Psoas muscle (tissue), 8 donors: ENCODE measurements around the gene DENND1A. TPM values are rescaled to one million over a fixed set of nuclear protein-coding genes. Genes with fewer than 3 reads are reported as not detected.

Experiments used
- ATAC-seq, 4 donors: fragments of 200-7000 bp; cut with Tn5 transposase; one replicate each; pipeline ENCODE4 v1.9.1; 2020; ENCODE audit warnings: moderate library complexity in 3 of 4, mild to moderate bottlenecking in 2 of 4
- DNase-seq, 2 donors: peaks; one replicate each; pipeline ENCODE4 v3.0.0-alpha.2; 2020
- H3K27ac ChIP-seq: fragments of 200-600 bp; one replicate; pipeline ENCODE4 v1.8.0; 2022
- H3K27me3 ChIP-seq, 3 donors: fragments of 200-600 bp in 1 of 3; one replicate each; pipeline versions ENCODE4 v1.6.1 to v1.8.0; 2013 to 2022; ENCODE audit warnings: low read length in 2 of 3, mild to moderate bottlenecking in 2 of 3, moderate library complexity in 1 of 3; ENCODE audit not compliant: insufficient read depth in 3 of 3
- H3K36me3 ChIP-seq, 2 donors: fragments of 200-600 bp in 1 of 2; one replicate each; pipeline versions ENCODE4 v1.6.1 to v1.8.0; 2013 to 2022; ENCODE audit warnings: low read depth in 1 of 2, mild to moderate bottlenecking in 1 of 2, moderate library complexity in 1 of 2; ENCODE audit not compliant: insufficient read depth in 1 of 2
- H3K4me1 ChIP-seq: fragments of 200-600 bp; one replicate; pipeline ENCODE4 v1.8.0; 2022
- H3K4me3 ChIP-seq: fragments of 200-600 bp; one replicate; pipeline ENCODE4 v1.8.0; 2022; ENCODE audit warnings: mild to moderate bottlenecking
- H3K9me3 ChIP-seq: fragments of 200-600 bp; one replicate; pipeline ENCODE4 v1.8.0; 2022
- WGBS, 3 donors: extraction: QIAGEN DNeasy Blood & Tissue Kit; methylation state at CpG; one replicate each; pipeline versions ENCODE4 v1.1.6 to v1.1.7; 2013; 5-methylcytosine and 5-hydroxymethylcytosine counted together
- intact Hi-C, 2 donors: fragments of 100-400 bp; cut with DNase I; formaldehyde crosslinking; loops; one replicate each; pipeline versions ENCODE4 v1.11.0 to v1.14.2; 2022
- polyA plus RNA-seq, 3 donors: library from polyadenylated mRNA; stranded (reverse); fragments of 200-250 nt; gene quantifications; one replicate each; pipeline ENCODE4 v1.2.3, GENCODE V29; 2013
- total RNA-seq, 4 donors: library from RNA; stranded (reverse); fragmentation: NEBNext Ultra II Directional in 2 of 4; extraction: Animal tissue kit (Norgen Biotek cat#: 25700) in 2 of 4; gene quantifications; one replicate each; pipeline versions ENCODE4 v1.2.1 to v1.2.4, GENCODE V29; 2021 to 2023
- TF ChIP-seq, protein P1 (sequence below): fragments of 200-600 bp; IDR thresholded peaks from one replicate; pipeline ENCODE4 v1.8.0; 2022; ENCODE audit warnings: antibody characterized with exemption
- donor health status: healthy with polysubstance abuse.
- donor health status: DM: no; HTN: no; CAD: no; lungs with moderate emphysema.
- donor health status: Bipolar disorder and iron deficiency.
- donor health status: healthy.
- donor health status: DM: yes; HTN: yes; CAD: no.
- donor health status: DM: no; HTN: no; CAD: no.
- donor health status: DM: no; HTN: no; CAD: no.
- donor health status: DM: yes; HTN: yes; CAD: no.

The DENND1A gene
- total and polyA plus RNA-seq, 7 donors, result 6.1 to 17.3 (median 13.9) TPM

DNA sequence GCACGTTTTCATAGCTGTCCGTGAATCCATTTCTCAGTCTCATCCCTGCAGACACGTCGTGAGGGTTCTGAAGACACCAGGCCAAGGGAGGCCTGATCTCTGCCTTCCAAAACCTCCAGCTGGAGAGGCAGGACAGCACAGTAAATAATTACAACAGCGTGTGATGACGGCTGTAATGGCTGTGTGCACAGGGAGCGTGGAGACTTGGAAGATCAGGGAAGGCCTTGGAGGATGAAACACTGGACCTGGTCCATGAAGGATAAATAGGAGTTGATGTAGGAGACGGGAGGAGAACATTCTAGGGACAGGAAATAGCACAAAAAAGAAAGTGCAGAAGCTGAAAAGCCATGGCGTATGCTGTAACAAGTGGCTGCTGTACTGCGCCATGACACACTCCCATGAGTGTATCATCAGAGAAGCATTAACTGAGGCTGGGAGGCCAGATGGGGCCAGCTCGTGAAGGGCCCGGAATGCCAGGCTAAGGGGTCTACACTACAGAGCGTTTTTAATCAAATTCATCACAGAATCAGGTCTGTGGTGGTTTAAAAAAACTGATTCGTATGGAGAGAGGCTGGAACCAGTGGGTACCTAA is 476.8 kb downstream of the DENND1A start:
- DNase-seq (no peak), ATAC-seq (no peak)
- intact Hi-C loops, result no loop called here
- Histone ChIP-seq H3K4me3 (no peak overlapping the region), H3K4me1 (no peaks in the 10 kb centered on the region), H3K27me3 (no peaks in the 10 kb centered on the region), H3K27ac (no peak overlapping the region), H3K9me3 (no peaks in the 10 kb centered on the region), H3K36me3 (peaks cover 0 to 21% of the 10 kb centered on the region in 2 donors)
- WGBS, 3 donors, result 85 to 89% (median 89%) methylated on average over 14 of the region's 14 CpGs
- TF ChIP-seq, protein P1, sequence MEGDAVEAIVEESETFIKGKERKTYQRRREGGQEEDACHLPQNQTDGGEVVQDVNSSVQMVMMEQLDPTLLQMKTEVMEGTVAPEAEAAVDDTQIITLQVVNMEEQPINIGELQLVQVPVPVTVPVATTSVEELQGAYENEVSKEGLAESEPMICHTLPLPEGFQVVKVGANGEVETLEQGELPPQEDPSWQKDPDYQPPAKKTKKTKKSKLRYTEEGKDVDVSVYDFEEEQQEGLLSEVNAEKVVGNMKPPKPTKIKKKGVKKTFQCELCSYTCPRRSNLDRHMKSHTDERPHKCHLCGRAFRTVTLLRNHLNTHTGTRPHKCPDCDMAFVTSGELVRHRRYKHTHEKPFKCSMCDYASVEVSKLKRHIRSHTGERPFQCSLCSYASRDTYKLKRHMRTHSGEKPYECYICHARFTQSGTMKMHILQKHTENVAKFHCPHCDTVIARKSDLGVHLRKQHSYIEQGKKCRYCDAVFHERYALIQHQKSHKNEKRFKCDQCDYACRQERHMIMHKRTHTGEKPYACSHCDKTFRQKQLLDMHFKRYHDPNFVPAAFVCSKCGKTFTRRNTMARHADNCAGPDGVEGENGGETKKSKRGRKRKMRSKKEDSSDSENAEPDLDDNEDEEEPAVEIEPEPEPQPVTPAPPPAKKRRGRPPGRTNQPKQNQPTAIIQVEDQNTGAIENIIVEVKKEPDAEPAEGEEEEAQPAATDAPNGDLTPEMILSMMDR, result no peak

DNA sequence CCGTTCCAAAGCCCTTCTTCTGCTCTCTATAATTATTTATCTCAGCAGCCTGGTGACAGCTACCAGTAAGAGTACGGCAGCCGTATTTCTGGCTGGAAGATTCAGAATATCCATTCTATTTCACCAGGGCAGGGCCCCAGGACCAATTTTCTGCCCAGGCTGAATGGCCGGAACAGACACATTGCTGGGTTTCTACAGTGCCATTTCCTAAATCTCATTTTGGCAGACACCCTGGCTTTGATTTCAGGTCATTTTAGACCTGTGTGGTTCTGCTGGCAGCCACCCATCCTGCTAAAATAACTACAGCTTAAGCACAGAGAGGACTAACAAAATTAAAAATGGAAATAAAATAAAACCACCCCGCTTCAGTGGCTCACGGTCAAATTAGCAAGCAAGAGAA is 478.9 kb downstream of the DENND1A start:
- no peak for DNase-seq
- Histone ChIP-seq H3K27ac (no peak overlapping the region), H3K27me3 (no peaks in the 10 kb centered on the region), H3K4me1 (no peaks in the 10 kb centered on the region), H3K9me3 (no peaks in the 10 kb centered on the region), H3K4me3 (no peak overlapping the region), H3K36me3 (peaks cover 0 to 15% of the 10 kb centered on the region in 2 donors)
- intact Hi-C loops, result no loop called here
- no peak for ATAC-seq
- TF ChIP-seq, protein P1, result no peak
- WGBS, 3 donors, result 42 to 75% (median 43%) methylated on average over 6 of the region's 6 CpGs

DNA sequence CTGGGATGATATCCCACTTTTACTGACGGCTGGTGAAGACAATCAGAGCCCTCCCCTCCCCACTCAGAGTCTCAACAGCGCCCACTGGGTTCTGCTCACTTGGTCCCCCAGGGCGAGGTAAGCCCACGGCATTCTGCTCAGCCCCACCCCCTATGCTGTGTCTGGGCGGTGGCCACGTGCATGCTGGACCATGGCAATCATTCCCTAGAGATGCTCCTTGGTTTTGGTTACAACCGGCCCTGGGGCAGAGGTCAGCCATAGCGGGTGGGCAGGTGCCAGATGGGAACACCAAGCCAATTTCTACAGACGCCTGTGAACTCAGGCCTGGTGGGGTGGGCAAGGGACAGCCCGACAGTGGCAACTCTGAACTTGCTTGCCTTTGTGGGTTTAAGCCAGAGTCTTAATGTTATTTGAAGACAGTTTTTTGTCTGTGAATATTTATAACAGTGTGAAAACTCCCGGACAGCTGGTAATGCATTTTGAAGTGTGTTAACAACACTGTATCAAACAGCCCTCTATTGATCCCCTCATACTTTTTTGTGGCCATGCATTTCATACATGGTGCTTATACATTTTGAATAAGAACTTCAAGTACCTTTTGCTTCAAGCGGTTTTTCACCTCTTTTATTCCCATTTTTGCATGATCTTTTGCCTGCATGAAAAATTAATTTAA is 479.7 kb downstream of the DENND1A start:
- TF ChIP-seq, protein P1, result no peak

DNA sequence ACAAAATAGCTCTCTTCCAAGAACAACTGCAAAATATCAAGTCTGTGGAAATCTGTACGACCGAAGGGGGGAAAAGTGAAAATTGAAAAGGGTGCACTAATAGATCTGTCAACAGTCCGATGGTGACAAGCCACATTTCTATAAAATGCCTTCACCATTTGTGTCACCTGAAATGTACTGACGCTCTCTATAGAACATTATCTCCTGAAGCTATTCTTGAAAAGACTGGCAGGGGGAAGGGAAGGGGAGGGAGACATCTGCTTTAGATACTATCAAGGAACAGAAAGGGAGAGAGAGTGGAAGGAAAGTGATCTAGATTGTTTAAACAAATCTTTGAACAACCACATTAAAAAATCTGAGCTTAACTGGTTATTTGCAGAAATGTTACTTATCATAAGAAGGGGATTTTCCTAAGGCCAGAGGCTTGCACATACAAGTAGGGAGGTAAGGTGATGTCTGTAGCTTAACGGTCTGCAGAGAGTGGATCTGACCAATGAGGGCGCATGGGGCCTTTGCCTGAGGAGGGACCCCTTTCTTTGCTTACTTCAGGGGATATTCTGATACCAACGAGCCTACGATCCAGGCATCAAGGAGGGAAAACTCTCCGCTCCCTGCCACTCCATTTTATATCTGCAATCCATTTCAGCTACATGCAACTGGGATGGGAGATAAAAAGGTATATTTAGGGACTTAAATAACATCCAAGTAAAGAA is 481.8 kb downstream of the DENND1A start:
- WGBS, 3 donors, result 89 to 96% (median 91%) methylated on average over 9 of the region's 9 CpGs
- DNase-seq, result no peak

More for the DNA sequence above, 479.7 kb downstream of the DENND1A start:
- peaks cover 0 to 9% of the 10 kb centered on the region in 2 donors for H3K36me3 ChIP-seq
- H3K27me3 ChIP-seq, result no peaks in the 10 kb centered on the region
- WGBS, 3 donors, result 42 to 62% (median 54%) methylated on average over 12 of the region's 12 CpGs
- H3K9me3 ChIP-seq, result no peaks in the 10 kb centered on the region
- intact Hi-C loops, result no loop called here
- no peak overlapping the region for H3K4me3 ChIP-seq
- H3K4me1 ChIP-seq, result no peaks in the 10 kb centered on the region
- DNase-seq (no peak), ATAC-seq (no peak)
- H3K27ac ChIP-seq, result no peak overlapping the region

More for the DNA sequence above, 481.8 kb downstream of the DENND1A start:
- H3K36me3 ChIP-seq, result peaks cover 0 to 7% of the 10 kb centered on the region in 2 donors
- intact Hi-C loops, result no loop called here
- no peaks in the 10 kb centered on the region for H3K27me3 ChIP-seq
- H3K9me3 ChIP-seq, result no peaks in the 10 kb centered on the region
- TF ChIP-seq, protein P1, result no peak
- no peak for ATAC-seq
- H3K4me3 ChIP-seq, result no peak overlapping the region
- no peak overlapping the region for H3K27ac ChIP-seq
- H3K4me1 ChIP-seq, result no peaks in the 10 kb centered on the region
